Measurements from ENCODE around the gene METTL23.

The METTL23 gene

GRCh38 chr17:76726776-76727718 is at the start of gene METTL23:
TSS of gene METTL23 (plus strand) at chr17:76726839. CDS start at chr17:76729711, 2,872 bp downstream.
- DNase-seq, result peak; percentile 78
- Mint-ChIP-seq H3K27me3 (ENCODE audit: low read depth, poor library complexity) (no peaks in the 10 kb centered on the region), H3K4me1 (peaks cover 27% of the 10 kb centered on the region), H3K36me3 (ENCODE audit: low read depth) (peaks cover 41% of the 10 kb centered on the region), H3K9me3 (no peaks in the 10 kb centered on the region), H3K4me3 (peak within 1 kb of the TSS; percentile 90), H3K27ac (peak within 1 kb of the TSS; percentile 97)
- peak; percentile 53 for TF ChIP-seq CTCF (IDR thresholded peaks at IDR 0.05)

GRCh38 chr17:76677406-76677805 is 49.2 kb upstream of the METTL23 start:
- no peak for DNase-seq
- TF ChIP-seq CTCF (IDR thresholded peaks at IDR 0.05), result no peak
- no peak overlapping the region for H3K4me3 Mint-ChIP-seq
- H3K36me3 Mint-ChIP-seq (ENCODE audit: low read depth), result no peaks in the 10 kb centered on the region
- no peak overlapping the region for H3K27ac Mint-ChIP-seq
- H3K27me3 Mint-ChIP-seq (ENCODE audit: low read depth, poor library complexity), result no peaks in the 10 kb centered on the region
- no peaks in the 10 kb centered on the region for H3K9me3 Mint-ChIP-seq
- peaks cover 27% of the 10 kb centered on the region for H3K4me1 Mint-ChIP-seq

- H3K4me1 Mint-ChIP-seq, result peaks cover 32% of the 10 kb centered on the region
- DNase-seq, result no peak
Observed at GRCh38 chr17:76678330-76678729, 48.3 kb upstream of the METTL23 start.

GRCh38 chr17:76679239-76679638 is 47.4 kb upstream of the METTL23 start:
- H3K4me3 Mint-ChIP-seq, result no peak overlapping the region
- DNase-seq, result no peak
- H3K27ac Mint-ChIP-seq, result no peak overlapping the region
- H3K27me3 Mint-ChIP-seq (ENCODE audit: low read depth, poor library complexity), result no peaks in the 10 kb centered on the region
- no peak for TF ChIP-seq CTCF (IDR thresholded peaks at IDR 0.05)
- peaks cover 37% of the 10 kb centered on the region for H3K4me1 Mint-ChIP-seq
- no peaks in the 10 kb centered on the region for H3K9me3 Mint-ChIP-seq
- no peaks in the 10 kb centered on the region for H3K36me3 Mint-ChIP-seq (ENCODE audit: low read depth)

More at GRCh38 chr17:76678330-76678729, 48.3 kb upstream of the METTL23 start:
- Mint-ChIP-seq H3K27ac (no peak overlapping the region), H3K9me3 (no peaks in the 10 kb centered on the region), H3K4me3 (no peak overlapping the region), H3K36me3 (ENCODE audit: low read depth) (no peaks in the 10 kb centered on the region), H3K27me3 (ENCODE audit: low read depth, poor library complexity) (no peaks in the 10 kb centered on the region)
- no peak for TF ChIP-seq CTCF (IDR thresholded peaks at IDR 0.05)

GRCh38 chr17:76681222-76682137 is 45.2 kb upstream of the METTL23 start:
- H3K4me1 Mint-ChIP-seq, result peaks cover 51% of the 10 kb centered on the region
- peak overlapping the region; percentile 27 for H3K27ac Mint-ChIP-seq
- no peaks in the 10 kb centered on the region for H3K9me3 Mint-ChIP-seq
- peaks cover 4% of the 10 kb centered on the region for H3K27me3 Mint-ChIP-seq (ENCODE audit: low read depth, poor library complexity)
- peak overlapping the region; percentile 32 for H3K4me3 Mint-ChIP-seq
- peak; percentile 83 for DNase-seq
- peak; percentile 71 for TF ChIP-seq CTCF (IDR thresholded peaks at IDR 0.05)
- H3K36me3 Mint-ChIP-seq (ENCODE audit: low read depth), result no peaks in the 10 kb centered on the region
